Endothelial cell of umbilical vein (primary cell): ENCODE measurements around the gene CMIP. TPM values are rescaled to one million over a fixed set of nuclear protein-coding genes. Genes with fewer than 3 reads are reported as not detected.

Source experiments
- BruUV-seq: library from RNA; stranded (reverse); fragments of 400-500 nt; replicated peaks from 2 replicates; lab custom pipeline; 2021; lab: Mats Ljungman, UMichigan
- CTCF ChIA-PET: fragments of 300-600, 350-600 bp; sonication (Branson Sonifier 250); formaldehyde crosslinking; loops from one replicate; lab custom pipeline; 2021; ENCODE audit warnings: antibody characterized with exemption, inconsistent platforms; lab: Charles Lee
- POLR2A ChIA-PET: fragments of 300-600, 350-600 bp; sonication (Branson Sonifier 250); formaldehyde crosslinking; loops from one replicate; lab custom pipeline; 2021; ENCODE audit warnings: antibody characterized with exemption, inconsistent platforms; lab: Charles Lee
- DNase-seq: peaks from one replicate; pipeline ENCODE4 v3.0.0-alpha.2; 2011; ENCODE audit warnings: low read depth, low spot score
- FAIRE-seq: peaks from 2 replicates; lab custom pipeline; 2011; peaks lifted over from hg19 to GRCh38; lab: Jason Lieb, UNC
- H2AFZ ChIP-seq: 2 replicates; pipeline ENCODE4 v1.6.0; 2012; ENCODE audit warnings: low read depth, low read length, control low read depth, inconsistent platforms
- H3K27ac ChIP-seq: 2 replicates; pipeline ENCODE4 v1.5.1; 2011; ENCODE audit warnings: low read depth, mild to moderate bottlenecking, control low read depth, low read length, moderate library complexity; ENCODE audit not compliant: insufficient read depth
- H3K27me3 ChIP-seq, 2 experiments: 2 replicates each; pipeline versions ENCODE4 v1.6.0 to v1.6.1; 2011; ENCODE audit warnings: low read length in 2 of 2, mixed read lengths in 1 of 2; ENCODE audit not compliant: control insufficient read depth in 2 of 2, insufficient read depth in 2 of 2
- H3K36me3 ChIP-seq, 2 experiments: 2 replicates in 1 of 2; 3 replicates in 1 of 2; pipeline ENCODE4 v1.5.1; 2011; ENCODE audit warnings: low read length in 2 of 2, mild to moderate bottlenecking in 1 of 2, moderate library complexity in 1 of 2; ENCODE audit not compliant: control insufficient read depth in 2 of 2, insufficient read depth in 2 of 2; ENCODE audit errors: extremely low read depth in 1 of 2
- H3K4me1 ChIP-seq: 3 replicates; pipeline ENCODE4 v1.5.1; 2011; ENCODE audit warnings: mild to moderate bottlenecking, low read length; ENCODE audit not compliant: control insufficient read depth, insufficient read depth; ENCODE audit errors: extremely low read depth
- H3K4me2 ChIP-seq: 2 replicates; pipeline ENCODE4 v1.6.1; 2011; ENCODE audit warnings: low read length, control low read depth, mixed read lengths; ENCODE audit not compliant: insufficient read depth
- H3K4me3 ChIP-seq, 3 experiments: fragments of 200-600 bp in 1 of 3; sonication (generic), shearing (Covaris generic) in 1 of 3; replicated peaks in 1 of 3; 2 replicates each; pipeline ENCODE4 v1.5.1; 2011 to 2016; ENCODE audit warnings: control low read depth in 3 of 3, low read length in 3 of 3, mild to moderate bottlenecking in 2 of 3, inconsistent platforms in 1 of 3, low read depth in 1 of 3, moderate library complexity in 1 of 3; ENCODE audit not compliant: insufficient read depth in 1 of 3
- H3K79me2 ChIP-seq: 2 replicates; pipeline ENCODE4 v1.6.0; 2012; ENCODE audit warnings: low read length, inconsistent platforms; ENCODE audit not compliant: control insufficient read depth, insufficient read depth
- H3K9ac ChIP-seq: replicated peaks from 2 replicates; pipeline ENCODE3; 2011; ENCODE audit warnings: low read length, control low read depth; ENCODE audit not compliant: insufficient read depth; ENCODE audit errors: extremely low read depth
- H3K9me1 ChIP-seq: replicated peaks from 3 replicates; pipeline ENCODE4 v1.6.0; 2011; ENCODE audit warnings: mild to moderate bottlenecking, low read length; ENCODE audit not compliant: control insufficient read depth, insufficient read depth; ENCODE audit errors: extremely low read depth
- H3K9me3 ChIP-seq: replicated peaks from 2 replicates; pipeline ENCODE4 v1.5.1; 2012; ENCODE audit warnings: low read length, inconsistent platforms; ENCODE audit not compliant: control insufficient read depth, insufficient read depth
- H4K20me1 ChIP-seq: replicated peaks from 2 replicates; pipeline ENCODE3; 2011; ENCODE audit warnings: mild to moderate bottlenecking, low read length; ENCODE audit not compliant: control insufficient read depth, insufficient read depth; ENCODE audit errors: extremely low read depth
- EZH2 ChIP-seq: IDR thresholded peaks from 2 replicates; pipeline ENCODE4 v1.6.1; 2012; ENCODE audit warnings: borderline replicate concordance, low read depth, mild to moderate bottlenecking, moderate library complexity, low read length, inconsistent platforms; ENCODE audit not compliant: severe bottlenecking
- FOS ChIP-seq: IDR thresholded peaks from 2 replicates; pipeline ENCODE4 v1.6.1; 2011; ENCODE audit warnings: mild to moderate bottlenecking, low read length, moderate library complexity, borderline replicate concordance; ENCODE audit not compliant: insufficient read depth
- GATA2 ChIP-seq: IDR thresholded peaks from 2 replicates; pipeline ENCODE4 v1.7.0; 2011; ENCODE audit warnings: low read depth, mild to moderate bottlenecking, moderate library complexity, mixed read lengths, low read length; ENCODE audit not compliant: insufficient read length, insufficient read depth
- JUN ChIP-seq: IDR thresholded peaks from 2 replicates; pipeline ENCODE4 v1.6.1; 2011; ENCODE audit warnings: borderline replicate concordance, low read depth; ENCODE audit not compliant: insufficient read length, insufficient read depth
- MYC ChIP-seq: IDR thresholded peaks from one replicate; pipeline ENCODE4 v1.6.1; 2011; ENCODE audit warnings: mild to moderate bottlenecking, low read depth, low read length
- POLR2A ChIP-seq: IDR thresholded peaks from 2 replicates; pipeline ENCODE4 v1.6.1; 2012; ENCODE audit warnings: low read depth, mild to moderate bottlenecking, control low read depth, low read length
- POLR2AphosphoS5 ChIP-seq: IDR thresholded peaks from 2 replicates; pipeline ENCODE4 v1.6.1; 2012; ENCODE audit warnings: low read depth, mild to moderate bottlenecking, control low read depth, low read length, moderate library complexity; ENCODE audit not compliant: insufficient read depth
- dilution Hi-C: fragments of 300-500 bp; cut with MboI; formaldehyde crosslinking; loops from one replicate; pipeline ENCODE4 v1.15.0; 2019; ENCODE audit warnings: low sequenced_read_pairs; ENCODE audit not compliant: extremely low pct_ligation_motif_present
- intact Hi-C: fragments of 100-400 bp; cut with micrococcal nuclease; formaldehyde crosslinking; loops from one replicate; pipeline ENCODE4 v1.10.0; 2022
- polyA plus RNA-seq, 4 experiments: library from polyadenylated mRNA; depleted of rRNA in 3 of 4; stranded (reverse) in 3 of 4; unstranded in 1 of 4; fragments of >200 nt; gene quantifications; 2 replicates each; pipeline versions ENCODE4 v1.2.1 to v1.2.3, GENCODE V29; 2011 to 2012; ENCODE audit warnings: missing spikeins in 1 of 4
- total RNA-seq: library from RNA; stranded (reverse); gene quantifications from 2 replicates; pipeline ENCODE4 v1.2.3, GENCODE V29; 2021
- TF ChIP-seq, protein P1 (sequence below), 2 donors: IDR thresholded peaks; 1 replicate in 1 of 2; 2 replicates in 1 of 2; pipeline ENCODE4 v1.5.1; 2011; ENCODE audit warnings: low read length in 2 of 2, mild to moderate bottlenecking in 2 of 2, moderate library complexity in 2 of 2, control low read depth in 1 of 2, inconsistent platforms in 1 of 2, low read depth in 1 of 2; ENCODE audit not compliant: insufficient read depth in 1 of 2; ENCODE audit errors: extremely low read depth in 1 of 2
- TF ChIP-seq, protein P2 (sequence below): IDR thresholded peaks from 2 replicates; pipeline ENCODE4 v1.6.1; 2011; ENCODE audit not compliant: insufficient read depth, insufficient read length

CMIP gene
- total and polyA plus RNA-seq, 2 donors (not counting 3 experiments of a cell fraction or from before 2014, with no cell fraction given) = 29.0 to 101 TPM

DNA sequence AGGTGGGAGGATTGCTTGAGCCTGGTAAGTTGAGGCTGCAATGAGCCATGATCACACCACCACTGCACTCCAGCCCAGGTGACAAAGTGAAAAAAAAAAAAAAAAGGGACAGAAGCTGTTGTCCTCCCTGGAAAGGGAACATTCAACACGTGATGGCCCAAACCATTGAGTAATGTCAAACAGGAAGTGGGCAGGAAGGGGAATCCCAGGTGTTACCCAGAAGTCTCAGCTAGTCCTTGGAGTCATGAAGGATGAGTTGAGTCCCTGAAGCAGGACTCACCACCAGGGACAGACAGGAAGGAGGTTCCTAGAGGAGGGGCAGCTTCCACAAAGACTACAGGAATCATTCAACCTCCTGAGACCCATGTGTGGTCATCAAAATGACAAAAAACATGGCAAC is 19.8 kb upstream of the CMIP start:
- no TSS peak for BruUV-seq
- Histone ChIP-seq H3K4me3 (no peak overlapping the region), H3K9ac (no peak overlapping the region), H3K79me2 (no peaks in the 10 kb centered on the region), H3K36me3 (no peaks in the 10 kb centered on the region), H4K20me1 (no peaks in the 10 kb centered on the region), H3K4me1 (no peaks in the 10 kb centered on the region), H3K27ac (no peak overlapping the region), H2AFZ (no peak overlapping the region), H3K9me1 (no peaks in the 10 kb centered on the region), H3K4me2 (no peak overlapping the region), H3K27me3 (no peaks in the 10 kb centered on the region), H3K9me3 (no peaks in the 10 kb centered on the region)
- intact Hi-C loops = no loop called here
- CTCF ChIA-PET = interaction anchor here (1.0 to 1.5 kb wide), 3 partner anchors 15 to 273 kb away, joined by 3 to 4 read pairs (median 3); no protein-coding TSS in a partner anchor
- POLR2A ChIA-PET = no interaction called here
- TF ChIP-seq EZH2 (no peak), JUN (no peak), MYC (no peak), POLR2A (no peak), FOS (no peak), POLR2AphosphoS5 (no peak), GATA2 (no peak)
- TF ChIP-seq, protein P1, sequence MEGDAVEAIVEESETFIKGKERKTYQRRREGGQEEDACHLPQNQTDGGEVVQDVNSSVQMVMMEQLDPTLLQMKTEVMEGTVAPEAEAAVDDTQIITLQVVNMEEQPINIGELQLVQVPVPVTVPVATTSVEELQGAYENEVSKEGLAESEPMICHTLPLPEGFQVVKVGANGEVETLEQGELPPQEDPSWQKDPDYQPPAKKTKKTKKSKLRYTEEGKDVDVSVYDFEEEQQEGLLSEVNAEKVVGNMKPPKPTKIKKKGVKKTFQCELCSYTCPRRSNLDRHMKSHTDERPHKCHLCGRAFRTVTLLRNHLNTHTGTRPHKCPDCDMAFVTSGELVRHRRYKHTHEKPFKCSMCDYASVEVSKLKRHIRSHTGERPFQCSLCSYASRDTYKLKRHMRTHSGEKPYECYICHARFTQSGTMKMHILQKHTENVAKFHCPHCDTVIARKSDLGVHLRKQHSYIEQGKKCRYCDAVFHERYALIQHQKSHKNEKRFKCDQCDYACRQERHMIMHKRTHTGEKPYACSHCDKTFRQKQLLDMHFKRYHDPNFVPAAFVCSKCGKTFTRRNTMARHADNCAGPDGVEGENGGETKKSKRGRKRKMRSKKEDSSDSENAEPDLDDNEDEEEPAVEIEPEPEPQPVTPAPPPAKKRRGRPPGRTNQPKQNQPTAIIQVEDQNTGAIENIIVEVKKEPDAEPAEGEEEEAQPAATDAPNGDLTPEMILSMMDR (IDR thresholded peaks at IDR 0.05; ENCODE audit: extremely low read depth in 1 of 2, insufficient read depth in 1 of 2, low read depth in 1 of 2, low read length in 2 of 2) = no peak
- TF ChIP-seq, protein P2, sequence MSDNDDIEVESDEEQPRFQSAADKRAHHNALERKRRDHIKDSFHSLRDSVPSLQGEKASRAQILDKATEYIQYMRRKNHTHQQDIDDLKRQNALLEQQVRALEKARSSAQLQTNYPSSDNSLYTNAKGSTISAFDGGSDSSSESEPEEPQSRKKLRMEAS = no peak
- dilution Hi-C loops = no loop called here
- DNase-seq = no peak
- FAIRE-seq = no peak
